Activated CD4-positive, alpha-beta memory T cell treated with anti-CD3 and anti-CD28 coated beads, Interleukin-2, amount 10 ng/mL, durations not matched to agents 7 days and 5 days (primary cell): Measurements from ENCODE around the gene MKRN2OS. TPM values are rescaled to one million over a fixed set of nuclear protein-coding genes. Genes with fewer than 3 reads are reported as not detected.

Experiments
- CTCF ChIA-PET: fragments of 350-600 bp; sonication (Branson Sonifier 250); formaldehyde crosslinking; loops from one replicate; lab custom pipeline; 2021; ENCODE audit warnings: antibody characterized with exemption, inconsistent platforms; lab: Charles Lee
- POLR2A ChIA-PET: fragments of 350-600 bp; sonication (Branson Sonifier 250); formaldehyde crosslinking; loops from one replicate; lab custom pipeline; 2021; ENCODE audit warnings: antibody characterized with exemption; lab: Charles Lee
- DNase-seq: peaks from one replicate; pipeline ENCODE4 v3.0.0-alpha.2; 2020
- H3K27ac Mint-ChIP-seq: one replicate; pipeline ENCODE4 v1.8.0; 2021; ENCODE audit warnings: mild to moderate bottlenecking, mixed read lengths
- H3K27me3 Mint-ChIP-seq: one replicate; pipeline ENCODE4 v1.8.0; 2021; ENCODE audit warnings: mixed read lengths
- H3K36me3 Mint-ChIP-seq: one replicate; pipeline ENCODE4 v1.8.0; 2021; ENCODE audit warnings: low read depth, mixed read lengths
- H3K4me1 Mint-ChIP-seq: one replicate; pipeline ENCODE4 v1.8.0; 2021; ENCODE audit warnings: mixed read lengths
- H3K4me3 Mint-ChIP-seq: one replicate; pipeline ENCODE4 v1.8.0; 2021; ENCODE audit warnings: mild to moderate bottlenecking, mixed read lengths
- H3K9me3 Mint-ChIP-seq: one replicate; pipeline ENCODE4 v1.8.0; 2021; ENCODE audit warnings: mixed read lengths
- total RNA-seq, 2 experiments: library from RNA; stranded (reverse); gene quantifications; one replicate each; pipeline ENCODE4 v1.2.3, GENCODE V29; 2021

Gene MKRN2OS
- not detected for total RNA-seq

DNA sequence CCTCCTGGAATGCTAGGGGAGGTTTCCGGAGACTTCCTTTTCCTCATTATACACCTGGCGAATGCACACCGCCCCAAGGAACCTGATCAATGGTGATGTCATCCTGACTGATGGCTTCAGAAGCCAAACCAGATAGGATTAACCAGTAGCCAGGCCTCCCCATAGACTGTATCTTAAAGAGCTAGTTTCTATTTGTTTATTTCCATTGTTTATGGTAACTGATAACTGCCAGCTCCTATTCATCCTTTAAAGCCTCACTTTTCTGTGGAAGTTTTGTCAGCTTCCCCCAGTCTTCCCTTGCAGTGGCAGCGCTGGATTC is at the start of gene MKRN2OS:
MKRN2OS (minus strand) TSS at position 27 of the 319 bp plus-strand sequence. CDS start 35 bp downstream, outside the sequence.
- H3K4me3 Mint-ChIP-seq: no peak within 1 kb of the TSS
- peaks cover 2% of the 10 kb centered on the region for H3K27me3 Mint-ChIP-seq
- no peak for DNase-seq
- H3K36me3 Mint-ChIP-seq: no peaks in the 10 kb centered on the region
- no peaks in the 10 kb centered on the region for H3K9me3 Mint-ChIP-seq
- ChIA-PET POLR2A (interaction anchor here (1.4 kb wide), 1 partner anchor 11 kb away, joined by 3 read pairs; the partner anchor contains the start of gene MKRN2), CTCF (interaction anchor here (0.5 kb wide), 1 partner anchor 366 kb away, joined by 4 read pairs; no protein-coding TSS in a partner anchor)
- H3K27ac Mint-ChIP-seq: no peak within 1 kb of the TSS
- no peaks in the 10 kb centered on the region for H3K4me1 Mint-ChIP-seq

DNA sequence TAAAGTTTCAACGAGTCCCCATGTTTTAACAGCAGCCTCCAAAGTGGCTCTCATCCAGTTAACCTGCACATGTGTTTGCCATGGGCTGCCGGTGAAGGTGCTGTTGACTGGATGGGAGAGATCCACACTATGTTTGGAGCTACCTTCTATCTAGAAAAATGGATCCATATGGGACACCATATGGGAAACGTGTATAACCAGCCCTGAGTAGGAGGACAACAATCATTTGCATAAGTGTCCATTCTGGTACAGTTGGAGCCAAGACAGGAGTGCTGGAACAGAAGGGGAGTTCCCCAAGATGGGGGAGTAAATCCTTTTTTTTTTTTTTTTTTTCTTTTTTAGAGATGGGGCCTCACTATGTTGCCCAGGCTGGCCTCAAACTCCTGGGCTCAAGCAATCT is 48.2 kb upstream of the MKRN2OS start:
- Mint-ChIP-seq H3K27me3 (no peaks in the 10 kb centered on the region), H3K27ac (no peak overlapping the region), H3K36me3 (peaks cover 66% of the 10 kb centered on the region), H3K4me3 (no peak overlapping the region), H3K4me1 (no peaks in the 10 kb centered on the region), H3K9me3 (no peaks in the 10 kb centered on the region)
- DNase-seq: no peak
- CTCF ChIA-PET: no interaction called here
- POLR2A ChIA-PET: interaction anchor here (1.4 kb wide), 1 partner anchor 13 kb away, joined by 5 read pairs; no protein-coding TSS in a partner anchor

DNA sequence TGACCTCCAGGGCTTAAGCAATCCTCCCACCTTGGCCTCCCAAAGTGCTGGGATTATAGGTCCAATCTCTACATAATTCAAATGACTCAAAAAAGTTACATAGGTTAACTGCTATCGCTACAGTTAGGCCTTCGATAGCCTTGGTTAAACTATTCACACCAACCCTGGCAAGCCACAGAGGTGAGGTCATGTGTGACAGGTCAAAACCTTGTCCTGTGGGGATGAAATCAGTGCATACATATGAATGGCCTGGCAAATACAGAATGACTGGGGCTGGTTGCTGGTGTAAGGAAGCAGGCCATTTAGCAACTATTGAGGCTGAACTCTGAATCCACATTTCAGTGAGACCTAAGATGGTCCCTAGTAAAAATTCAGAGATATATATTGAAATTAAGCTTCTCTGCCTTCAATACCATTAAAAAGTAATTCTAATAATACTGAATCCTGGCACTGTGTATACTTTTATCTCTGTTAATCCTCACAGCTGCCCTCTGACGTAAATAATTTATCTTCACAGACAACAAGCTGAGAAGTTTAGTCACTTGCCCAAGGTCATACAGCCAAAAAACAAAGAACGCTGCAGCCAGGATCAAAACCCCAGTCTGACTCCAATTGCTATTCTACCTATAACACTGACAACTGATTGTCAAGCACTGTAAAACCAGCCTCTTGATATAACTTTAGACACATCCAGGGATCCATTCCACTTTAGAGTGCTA is 46.9 kb upstream of the MKRN2OS start:
- Mint-ChIP-seq H3K4me1 (no peaks in the 10 kb centered on the region), H3K27me3 (no peaks in the 10 kb centered on the region), H3K36me3 (peaks cover 69% of the 10 kb centered on the region), H3K27ac (no peak overlapping the region), H3K4me3 (no peak overlapping the region), H3K9me3 (no peaks in the 10 kb centered on the region)
- no peak for DNase-seq
- POLR2A ChIA-PET: no interaction called here
- CTCF ChIA-PET: no interaction called here

DNA sequence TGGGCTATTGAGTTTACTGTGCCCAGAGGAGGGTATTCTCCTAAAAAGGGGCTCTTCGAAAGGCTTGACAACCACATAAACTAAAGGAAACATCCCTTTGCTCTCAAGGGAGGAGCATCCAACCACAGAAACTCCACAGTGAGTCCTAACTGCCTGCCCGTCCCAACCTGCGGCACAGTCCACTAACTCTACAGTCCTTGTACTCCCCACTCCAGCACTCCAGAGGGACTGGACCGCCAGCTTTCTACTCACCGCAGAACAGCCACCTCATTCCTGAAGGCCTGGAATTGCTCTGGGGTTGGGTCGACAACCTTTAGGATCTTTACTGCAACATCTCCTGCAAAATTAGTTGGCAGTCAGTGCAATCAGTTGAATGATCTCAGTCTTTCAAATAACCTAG is 46.2 kb upstream of the MKRN2OS start:
- Mint-ChIP-seq H3K36me3 (peaks cover 69% of the 10 kb centered on the region), H3K27ac (no peak overlapping the region), H3K27me3 (no peaks in the 10 kb centered on the region), H3K9me3 (no peaks in the 10 kb centered on the region), H3K4me3 (no peak overlapping the region), H3K4me1 (no peaks in the 10 kb centered on the region)
- DNase-seq: no peak
- POLR2A ChIA-PET: interaction anchor here (0.6 kb wide), 1 partner anchor 1073 kb away, joined by 3 read pairs; no protein-coding TSS in a partner anchor
- CTCF ChIA-PET: interaction anchor here (0.6 kb wide), 1 partner anchor 21 kb away, joined by 3 read pairs; no protein-coding TSS in a partner anchor

GRCh38 chr3:12590096-12590495 is 44.8 kb upstream of the MKRN2OS start:
- Mint-ChIP-seq H3K4me3 (no peak overlapping the region), H3K36me3 (peaks cover 71% of the 10 kb centered on the region), H3K27me3 (no peaks in the 10 kb centered on the region), H3K9me3 (no peaks in the 10 kb centered on the region), H3K4me1 (no peaks in the 10 kb centered on the region), H3K27ac (no peak overlapping the region)
- ChIA-PET POLR2A (no interaction called here), CTCF (interaction anchor here (0.7 kb wide), 1 partner anchor 89 kb away, joined by 4 read pairs; no protein-coding TSS in a partner anchor)
- no peak for DNase-seq

DNA sequence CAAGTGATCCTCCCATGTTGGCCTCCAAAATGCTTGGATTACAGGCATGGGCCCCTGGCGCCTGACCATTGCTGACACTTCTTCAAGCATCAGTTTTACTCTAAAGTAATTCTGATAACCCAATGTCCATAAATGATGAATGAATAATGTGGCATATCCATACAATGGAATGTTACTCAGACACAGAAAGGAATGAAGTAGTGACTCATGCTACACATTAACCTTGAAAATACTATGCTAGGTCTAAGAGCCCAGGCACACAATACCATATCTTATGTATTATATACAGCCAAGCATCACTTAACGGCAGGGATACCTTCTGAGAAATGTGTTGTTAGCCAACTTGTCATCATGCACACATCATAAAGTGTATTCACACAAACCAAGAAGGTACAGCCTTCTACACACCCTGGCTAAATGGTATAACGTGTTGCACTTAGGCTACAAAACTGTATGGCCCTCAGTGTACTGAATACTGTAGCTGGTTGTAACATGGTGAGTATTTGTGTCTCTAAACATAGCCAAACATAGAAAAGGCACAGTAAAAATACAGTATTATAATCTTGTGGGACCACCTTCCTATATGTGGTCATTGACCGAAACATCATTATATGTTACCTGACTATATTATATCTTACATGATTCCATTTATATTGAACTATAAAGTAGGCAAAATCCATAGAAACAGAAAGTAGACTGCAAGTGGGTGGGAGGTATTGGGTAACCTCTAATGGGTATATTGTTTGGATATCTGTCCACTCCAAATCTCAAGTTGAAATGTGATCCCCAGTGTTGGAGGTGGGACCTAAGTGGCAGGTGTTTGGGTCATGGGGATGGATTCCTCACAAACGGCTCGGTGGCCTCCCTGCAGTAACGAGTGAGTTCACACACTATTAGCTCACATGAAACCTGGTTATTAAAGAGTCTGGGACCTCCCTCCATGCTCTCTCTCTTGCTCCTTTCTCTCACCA is 43.0 kb upstream of the MKRN2OS start:
- no peak overlapping the region for H3K27ac Mint-ChIP-seq
- ChIA-PET POLR2A (no interaction called here), CTCF (interaction anchor here (1.0 kb wide), 1 partner anchor 10 kb away, joined by 5 read pairs; no protein-coding TSS in a partner anchor)
- H3K36me3 Mint-ChIP-seq: peaks cover 70% of the 10 kb centered on the region
- no peaks in the 10 kb centered on the region for H3K4me1 Mint-ChIP-seq
- H3K4me3 Mint-ChIP-seq: no peak overlapping the region
- H3K9me3 Mint-ChIP-seq: no peaks in the 10 kb centered on the region
- no peaks in the 10 kb centered on the region for H3K27me3 Mint-ChIP-seq
- DNase-seq: no peak

GRCh38 chr3:12586403-12586802 is 41.1 kb upstream of the MKRN2OS start:
- DNase-seq: no peak
- Mint-ChIP-seq H3K27me3 (no peaks in the 10 kb centered on the region), H3K9me3 (no peaks in the 10 kb centered on the region), H3K36me3 (peaks cover 73% of the 10 kb centered on the region), H3K4me3 (no peak overlapping the region), H3K27ac (no peak overlapping the region), H3K4me1 (no peaks in the 10 kb centered on the region)
- POLR2A ChIA-PET: no interaction called here
- CTCF ChIA-PET: no interaction called here

- Mint-ChIP-seq H3K27ac (no peak overlapping the region), H3K9me3 (no peaks in the 10 kb centered on the region), H3K4me1 (no peaks in the 10 kb centered on the region), H3K36me3 (peaks cover 72% of the 10 kb centered on the region), H3K4me3 (no peak overlapping the region), H3K27me3 (no peaks in the 10 kb centered on the region)
- ChIA-PET POLR2A (no interaction called here), CTCF (no interaction called here)
- no peak for DNase-seq
Observed at GRCh38 chr3:12585970-12586369, 40.7 kb upstream of the MKRN2OS start.

DNA sequence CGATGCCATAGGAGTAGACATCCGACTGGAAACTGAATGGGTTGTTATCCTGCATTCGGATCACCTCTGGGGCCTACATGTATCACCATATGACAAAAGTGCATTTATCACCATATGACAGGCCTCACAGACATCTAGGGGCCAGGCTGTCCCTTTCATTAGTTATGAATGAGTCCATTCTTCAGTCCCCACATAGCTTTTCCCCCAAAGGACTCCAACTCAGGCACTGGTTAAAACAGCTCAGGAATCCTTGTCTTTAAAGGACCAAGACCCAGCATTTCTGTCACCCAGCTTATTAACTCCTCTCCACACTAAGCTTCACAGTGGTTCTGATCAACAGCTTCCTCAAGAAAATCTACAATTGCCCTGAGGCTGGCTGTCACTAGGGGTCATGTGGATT is 39.9 kb upstream of the MKRN2OS start:
- no peak for DNase-seq
- Mint-ChIP-seq H3K27ac (no peak overlapping the region), H3K9me3 (no peaks in the 10 kb centered on the region), H3K4me1 (no peaks in the 10 kb centered on the region), H3K4me3 (no peak overlapping the region), H3K27me3 (no peaks in the 10 kb centered on the region), H3K36me3 (peaks cover 69% of the 10 kb centered on the region)
- POLR2A ChIA-PET: interaction anchor here (1.1 to 1.3 kb wide), 2 partner anchors 11 to 60 kb away, joined by 3 read pairs; no protein-coding TSS in a partner anchor
- CTCF ChIA-PET: no interaction called here

DNA sequence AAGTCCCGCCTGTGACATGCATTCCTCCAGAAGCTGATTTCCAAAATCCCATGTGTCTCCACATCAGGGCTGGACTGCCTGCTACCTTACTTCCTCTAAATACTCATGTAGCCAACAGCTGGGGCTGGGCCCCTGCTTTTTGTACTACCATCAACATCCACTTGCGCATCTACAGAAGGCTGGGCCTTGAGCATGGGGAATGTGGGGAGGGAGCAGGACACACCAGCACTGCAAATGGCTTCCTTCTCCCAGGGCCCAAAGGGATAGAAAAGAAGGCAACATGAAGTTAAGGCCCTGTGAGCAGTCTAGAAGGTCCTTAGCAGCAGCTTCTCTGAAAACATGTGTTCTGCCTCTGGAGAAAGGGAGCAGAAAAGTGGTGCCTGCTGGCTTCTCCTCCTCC is 38.8 kb upstream of the MKRN2OS start:
- Mint-ChIP-seq H3K36me3 (peaks cover 74% of the 10 kb centered on the region), H3K4me1 (no peaks in the 10 kb centered on the region), H3K9me3 (no peaks in the 10 kb centered on the region), H3K27me3 (no peaks in the 10 kb centered on the region), H3K4me3 (no peak overlapping the region), H3K27ac (no peak overlapping the region)
- DNase-seq: no peak
- CTCF ChIA-PET: no interaction called here
- POLR2A ChIA-PET: interaction anchor here (1.3 to 2.4 kb wide), 2 partner anchors 10 to 24 kb away, joined by 3 to 8 read pairs; no protein-coding TSS in a partner anchor

DNA sequence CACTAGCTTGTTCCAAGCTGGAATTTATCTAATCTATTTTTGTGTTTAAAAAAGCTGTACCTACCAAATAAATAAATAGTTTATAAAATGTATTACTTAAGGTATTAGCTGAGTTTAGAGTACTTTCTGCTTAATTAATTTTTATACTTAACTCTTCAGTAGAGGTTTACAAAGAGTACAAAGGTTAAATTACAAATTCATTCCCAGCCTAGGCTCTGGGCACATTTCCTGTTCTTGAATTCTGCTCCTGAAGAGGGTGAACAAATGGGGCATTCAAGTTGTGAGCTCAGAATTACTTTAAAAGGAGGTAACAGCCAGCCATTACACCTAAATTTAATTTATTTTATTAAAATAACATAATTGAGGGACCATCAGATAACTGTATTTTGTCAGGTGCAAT is 38.0 kb upstream of the MKRN2OS start:
- Mint-ChIP-seq H3K36me3 (peaks cover 74% of the 10 kb centered on the region), H3K27ac (no peak overlapping the region), H3K27me3 (no peaks in the 10 kb centered on the region), H3K4me3 (no peak overlapping the region), H3K9me3 (no peaks in the 10 kb centered on the region), H3K4me1 (peaks cover 4% of the 10 kb centered on the region)
- CTCF ChIA-PET: no interaction called here
- DNase-seq: no peak
- POLR2A ChIA-PET: interaction anchor here (1.6 to 2.4 kb wide), 2 partner anchors 14 to 23 kb away, joined by 7 to 8 read pairs; no protein-coding TSS in a partner anchor

DNA sequence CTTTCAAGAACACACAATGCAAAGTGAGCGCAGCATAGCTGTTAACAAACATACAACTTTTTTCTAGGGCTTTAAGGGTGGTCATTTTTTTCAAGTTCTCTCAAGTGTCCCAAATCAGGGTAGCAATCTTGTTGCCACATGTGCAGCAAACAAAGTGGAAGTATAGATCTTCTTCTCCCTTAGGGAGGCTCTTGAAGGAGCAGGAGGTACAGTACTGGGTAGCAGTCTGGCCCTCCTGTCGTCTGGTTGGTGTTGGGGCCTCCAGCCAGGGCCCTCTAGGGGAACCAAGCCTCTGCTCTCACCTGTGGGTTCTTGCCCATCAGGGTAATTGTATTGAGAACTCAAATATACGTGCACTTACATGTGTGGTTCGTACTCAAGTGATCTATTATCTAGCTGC is 37.4 kb upstream of the MKRN2OS start:
- POLR2A ChIA-PET: interaction anchor here (1.6 to 2.4 kb wide), 2 partner anchors 14 to 23 kb away, joined by 7 to 8 read pairs; no protein-coding TSS in a partner anchor
- H3K9me3 Mint-ChIP-seq: no peaks in the 10 kb centered on the region
- H3K36me3 Mint-ChIP-seq: peaks cover 73% of the 10 kb centered on the region
- H3K27ac Mint-ChIP-seq: no peak overlapping the region
- H3K4me3 Mint-ChIP-seq: no peak overlapping the region
- no peak for DNase-seq
- CTCF ChIA-PET: no interaction called here
- peaks cover 4% of the 10 kb centered on the region for H3K4me1 Mint-ChIP-seq
- H3K27me3 Mint-ChIP-seq: no peaks in the 10 kb centered on the region

- Mint-ChIP-seq H3K4me1 (peaks cover 4% of the 10 kb centered on the region), H3K27me3 (no peaks in the 10 kb centered on the region), H3K36me3 (peaks cover 76% of the 10 kb centered on the region), H3K27ac (no peak overlapping the region), H3K9me3 (no peaks in the 10 kb centered on the region), H3K4me3 (no peak overlapping the region)
- POLR2A ChIA-PET: no interaction called here
- DNase-seq: no peak
- CTCF ChIA-PET: no interaction called here
Observed at GRCh38 chr3:12579905-12580304, 34.6 kb upstream of the MKRN2OS start.
